Activated CD4-positive, alpha-beta T cell treated with anti-CD3 and anti-CD28 coated beads, Interleukin-2, amount 10 ng/mL, durations not matched to agents 24 days and 14 days (primary cell): ENCODE data around the gene CACNG3. TPM values are rescaled to one million over a fixed set of nuclear protein-coding genes. Genes with fewer than 3 reads are reported as not detected.
A peak's percentile ranks its signal among the peaks of the same experiment; 100 is the strongest.
"Not testable (repeated sequence)": the region's sequence is repeated elsewhere in the genome, so short reads cannot be mapped to it uniquely, and the experiment has no call there.

Experiments
- DNase-seq: peaks from one replicate; pipeline ENCODE4 v3.0.0; 2022
- H3K27ac Mint-ChIP-seq: one replicate; pipeline ENCODE4 v1.8.0; 2022; ENCODE audit warnings: mild to moderate bottlenecking, mixed read lengths
- H3K27me3 Mint-ChIP-seq: one replicate; pipeline ENCODE4 v1.8.0; 2022; ENCODE audit warnings: mixed read lengths
- H3K36me3 Mint-ChIP-seq: one replicate; pipeline ENCODE4 v1.8.0; 2022; ENCODE audit warnings: low read depth, mild to moderate bottlenecking, mixed read lengths
- H3K4me1 Mint-ChIP-seq: one replicate; pipeline ENCODE4 v1.8.0; 2021; ENCODE audit warnings: mixed read lengths
- H3K4me3 Mint-ChIP-seq: one replicate; pipeline ENCODE4 v1.8.0; 2022; ENCODE audit warnings: mild to moderate bottlenecking, moderate library complexity, mixed read lengths
- H3K9me3 Mint-ChIP-seq: one replicate; pipeline ENCODE4 v1.8.0; 2021; ENCODE audit warnings: mixed read lengths
- intact Hi-C: fragments of 100-400 bp; cut with micrococcal nuclease; formaldehyde crosslinking; loops from one replicate; pipeline ENCODE4 v1.15.1; 2023
- total RNA-seq: library from RNA; stranded (reverse); gene quantifications from 2 replicates; pipeline ENCODE4 v1.2.3, GENCODE V29; 2022

CACNG3 gene
- not detected in 2 replicates for total RNA-seq

- peak; percentile 89 for DNase-seq
- no peaks in the 10 kb centered on the region for H3K36me3 Mint-ChIP-seq
- no peak within 1 kb of the TSS for H3K27ac Mint-ChIP-seq
- peaks cover 41% of the 10 kb centered on the region for H3K27me3 Mint-ChIP-seq
- peaks cover 4% of the 10 kb centered on the region for H3K4me1 Mint-ChIP-seq
- H3K9me3 Mint-ChIP-seq: no peaks in the 10 kb centered on the region
- intact Hi-C loops: no loop called here
- H3K4me3 Mint-ChIP-seq: no peak within 1 kb of the TSS
These were observed at the start of gene CACNG3 for GRCh38 chr16:24255456-24256371. Gene CACNG3 (plus strand): TSS chr16:24256335. CDS start chr16:24256755, 420 bp downstream.

- peaks cover 21% of the 10 kb centered on the region for H3K36me3 Mint-ChIP-seq
- no peak overlapping the region for H3K27ac Mint-ChIP-seq
- H3K27me3 Mint-ChIP-seq: no peaks in the 10 kb centered on the region
- DNase-seq: no peak
- peaks cover 2% of the 10 kb centered on the region for H3K4me1 Mint-ChIP-seq
- H3K9me3 Mint-ChIP-seq: no peaks in the 10 kb centered on the region
- intact Hi-C loops: no loop called here
- no peak overlapping the region for H3K4me3 Mint-ChIP-seq
These were observed 49.2 kb upstream of the CACNG3 start for GRCh38 chr16:24206926-24207325.

GRCh38 chr16:24208710-24209109 is 47.4 kb upstream of the CACNG3 start:
- peaks cover 21% of the 10 kb centered on the region for H3K36me3 Mint-ChIP-seq
- no peak overlapping the region for H3K27ac Mint-ChIP-seq
- no peaks in the 10 kb centered on the region for H3K27me3 Mint-ChIP-seq
- no peaks in the 10 kb centered on the region for H3K4me1 Mint-ChIP-seq
- intact Hi-C loops: no loop called here
- DNase-seq: no peak
- no peak overlapping the region for H3K4me3 Mint-ChIP-seq
- H3K9me3 Mint-ChIP-seq: no peaks in the 10 kb centered on the region

GRCh38 chr16:24214992-24215391 is 41.1 kb upstream of the CACNG3 start:
- no peaks in the 10 kb centered on the region for H3K4me1 Mint-ChIP-seq
- peaks cover 22% of the 10 kb centered on the region for H3K36me3 Mint-ChIP-seq
- no peak overlapping the region for H3K27ac Mint-ChIP-seq
- intact Hi-C loops: no loop called here
- H3K9me3 Mint-ChIP-seq: no peaks in the 10 kb centered on the region
- no peak overlapping the region for H3K4me3 Mint-ChIP-seq
- no peak for DNase-seq
- no peaks in the 10 kb centered on the region for H3K27me3 Mint-ChIP-seq

- intact Hi-C loops: no loop called here
- Mint-ChIP-seq H3K4me1 (no peaks in the 10 kb centered on the region), H3K36me3 (peaks cover 19% of the 10 kb centered on the region)
These were observed 39.2 kb upstream of the CACNG3 start for GRCh38 chr16:24216961-24217360.

GRCh38 chr16:24217461-24217860 is 38.7 kb upstream of the CACNG3 start:
- Mint-ChIP-seq H3K4me3 (no peak overlapping the region), H3K27me3 (no peaks in the 10 kb centered on the region), H3K9me3 (peaks cover 4% of the 10 kb centered on the region), H3K4me1 (no peaks in the 10 kb centered on the region), H3K36me3 (peaks cover 17% of the 10 kb centered on the region), H3K27ac (no peak overlapping the region)
- intact Hi-C loops: no loop called here
- DNase-seq: no peak

More at GRCh38 chr16:24216961-24217360, 39.2 kb upstream of the CACNG3 start:
- Mint-ChIP-seq H3K4me3 (no peak overlapping the region), H3K27ac (peak overlapping the region; percentile 42), H3K9me3 (peaks cover 4% of the 10 kb centered on the region), H3K27me3 (no peaks in the 10 kb centered on the region)
- DNase-seq: no peak

- Mint-ChIP-seq H3K27ac (no peak overlapping the region), H3K4me3 (no peak overlapping the region), H3K9me3 (peaks cover 8% of the 10 kb centered on the region), H3K27me3 (no peaks in the 10 kb centered on the region), H3K36me3 (peaks cover 15% of the 10 kb centered on the region), H3K4me1 (no peaks in the 10 kb centered on the region)
- intact Hi-C loops: no loop called here
- no peak for DNase-seq
These were observed 37.8 kb upstream of the CACNG3 start for GRCh38 chr16:24218299-24218698.

- Mint-ChIP-seq H3K4me3 (no peak overlapping the region), H3K4me1 (no peaks in the 10 kb centered on the region), H3K27ac (no peak overlapping the region), H3K9me3 (peaks cover 8% of the 10 kb centered on the region), H3K27me3 (no peaks in the 10 kb centered on the region), H3K36me3 (peaks cover 9% of the 10 kb centered on the region)
- DNase-seq: no peak
- intact Hi-C loops: no loop called here
These were observed 34.9 kb upstream of the CACNG3 start for GRCh38 chr16:24221219-24221618.

- no peak overlapping the region for H3K27ac Mint-ChIP-seq
- H3K9me3 Mint-ChIP-seq: no peaks in the 10 kb centered on the region
- H3K4me1 Mint-ChIP-seq: no peaks in the 10 kb centered on the region
- no peak overlapping the region for H3K4me3 Mint-ChIP-seq
- no peaks in the 10 kb centered on the region for H3K36me3 Mint-ChIP-seq
- H3K27me3 Mint-ChIP-seq: peaks cover 3% of the 10 kb centered on the region
- no peak for DNase-seq
- intact Hi-C loops: no loop called here
These were observed 27.6 kb upstream of the CACNG3 start for GRCh38 chr16:24228514-24228913.

GRCh38 chr16:24232936-24233335 is 23.2 kb upstream of the CACNG3 start:
- DNase-seq: no peak
- no peak overlapping the region for H3K27ac Mint-ChIP-seq

GRCh38 chr16:24234737-24235136 is 21.4 kb upstream of the CACNG3 start:
- H3K4me3 Mint-ChIP-seq: no peak overlapping the region
- intact Hi-C loops: no loop called here
- H3K9me3 Mint-ChIP-seq: peaks cover 18% of the 10 kb centered on the region
- no peaks in the 10 kb centered on the region for H3K4me1 Mint-ChIP-seq
- H3K27ac Mint-ChIP-seq: no peak overlapping the region
- H3K36me3 Mint-ChIP-seq: no peaks in the 10 kb centered on the region
- no peaks in the 10 kb centered on the region for H3K27me3 Mint-ChIP-seq
- no peak for DNase-seq

More at GRCh38 chr16:24232936-24233335, 23.2 kb upstream of the CACNG3 start:
- Mint-ChIP-seq H3K9me3 (peaks cover 6% of the 10 kb centered on the region), H3K27me3 (no peaks in the 10 kb centered on the region), H3K4me3 (no peak overlapping the region), H3K36me3 (no peaks in the 10 kb centered on the region), H3K4me1 (no peaks in the 10 kb centered on the region)
- intact Hi-C loops: no loop called here

GRCh38 chr16:24235806-24236205 is 20.3 kb upstream of the CACNG3 start:
- Mint-ChIP-seq H3K27me3 (no peaks in the 10 kb centered on the region), H3K9me3 (peaks cover 18% of the 10 kb centered on the region), H3K4me3 (no peak overlapping the region), H3K27ac (no peak overlapping the region), H3K36me3 (no peaks in the 10 kb centered on the region), H3K4me1 (no peaks in the 10 kb centered on the region)
- intact Hi-C loops: no loop called here
- DNase-seq: no peak

GRCh38 chr16:24238846-24239245 is 17.3 kb upstream of the CACNG3 start:
- H3K27ac Mint-ChIP-seq, H3K4me3 Mint-ChIP-seq, H3K27me3 Mint-ChIP-seq, DNase-seq, intact Hi-C loops, H3K36me3 Mint-ChIP-seq, H3K4me1 Mint-ChIP-seq: not testable (repeated sequence)
- H3K9me3 Mint-ChIP-seq: peaks cover 18% of the 10 kb centered on the region

- H3K4me1 Mint-ChIP-seq: no peaks in the 10 kb centered on the region
- no peak for DNase-seq
- peaks cover 19% of the 10 kb centered on the region for H3K27me3 Mint-ChIP-seq
- H3K4me3 Mint-ChIP-seq: no peak overlapping the region
- H3K27ac Mint-ChIP-seq: no peak overlapping the region
- intact Hi-C loops: no loop called here
- no peaks in the 10 kb centered on the region for H3K9me3 Mint-ChIP-seq
- no peaks in the 10 kb centered on the region for H3K36me3 Mint-ChIP-seq
These were observed 9.1 kb upstream of the CACNG3 start for GRCh38 chr16:24246911-24247607.
